Stimulated activated CD8-positive, alpha-beta memory T cell treated with anti-CD3 and anti-CD28 coated beads, Interleukin-15, amount 100 ng/mL, for 48 hours (primary cell): ENCODE measurements around the gene SLC25A21.
"Not testable (repeated sequence)": the region's sequence is repeated elsewhere in the genome, so short reads cannot be mapped to it uniquely, and the experiment has no call there.

Source experiments
- DNase-seq, 2 donors: peaks; one replicate each; pipeline ENCODE4 v3.0.0-alpha.2; 2020; ENCODE audit warnings: low read depth in 2 of 2

The SLC25A21 gene

DNA sequence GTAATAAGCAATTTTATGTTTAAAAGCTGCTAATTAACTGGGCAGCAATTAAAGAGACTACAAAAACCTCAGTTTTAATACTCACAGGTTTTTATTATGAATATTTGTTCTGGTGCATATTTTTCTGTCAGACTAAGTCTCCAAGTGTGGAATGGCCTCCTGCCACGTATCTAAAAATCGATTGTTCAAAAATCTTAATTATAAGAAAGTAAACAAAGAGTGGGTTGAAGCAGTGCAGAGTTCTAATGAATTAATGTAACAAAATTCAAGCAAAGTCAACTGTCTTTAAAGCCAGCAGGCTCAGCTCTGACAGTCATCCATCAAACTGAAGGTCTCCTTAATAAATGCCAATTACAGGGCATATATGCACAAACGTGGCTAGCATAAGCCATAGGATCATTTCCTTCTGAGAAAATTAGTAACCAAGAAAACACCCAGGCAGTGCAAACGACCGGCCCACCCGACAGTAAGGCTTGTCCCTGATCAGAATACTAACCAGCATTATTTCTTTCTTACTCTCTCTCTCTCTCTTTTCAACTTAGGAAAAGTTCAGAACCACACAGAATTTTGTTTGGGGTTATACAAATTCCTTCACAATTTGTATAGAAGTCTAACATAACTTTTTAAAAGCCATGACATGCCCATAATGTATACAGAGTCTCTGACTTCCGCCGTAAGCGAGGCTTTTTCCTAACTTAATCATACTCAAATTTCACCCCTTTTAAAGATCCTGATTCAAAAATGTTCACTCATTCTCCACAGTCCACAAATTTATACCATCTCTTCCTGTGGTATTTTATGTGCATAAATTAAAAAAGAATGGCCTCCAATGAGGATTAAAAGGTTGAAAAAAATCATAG lies 83.8 kb downstream of the SLC25A21 start:
- no peak for DNase-seq

DNA sequence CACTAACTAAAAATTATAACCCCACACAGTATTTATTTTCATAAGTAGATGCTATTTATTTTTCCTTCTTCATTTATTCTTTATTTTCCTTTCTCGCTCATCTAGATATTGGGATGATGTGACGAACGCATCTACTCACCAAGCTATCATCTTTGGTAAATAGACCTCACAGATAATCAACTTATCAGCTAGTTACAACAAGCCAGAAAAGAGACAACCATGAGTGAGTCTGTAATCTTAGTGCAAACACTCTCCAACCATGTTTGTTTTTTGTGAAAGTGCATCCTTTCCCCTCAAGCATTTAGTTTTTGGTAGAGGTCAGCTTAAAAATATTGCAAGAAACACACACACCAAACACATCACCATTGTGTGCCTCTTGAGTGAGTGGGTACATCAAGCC lies 84.9 kb downstream of the SLC25A21 start:
- no peak for DNase-seq

DNA sequence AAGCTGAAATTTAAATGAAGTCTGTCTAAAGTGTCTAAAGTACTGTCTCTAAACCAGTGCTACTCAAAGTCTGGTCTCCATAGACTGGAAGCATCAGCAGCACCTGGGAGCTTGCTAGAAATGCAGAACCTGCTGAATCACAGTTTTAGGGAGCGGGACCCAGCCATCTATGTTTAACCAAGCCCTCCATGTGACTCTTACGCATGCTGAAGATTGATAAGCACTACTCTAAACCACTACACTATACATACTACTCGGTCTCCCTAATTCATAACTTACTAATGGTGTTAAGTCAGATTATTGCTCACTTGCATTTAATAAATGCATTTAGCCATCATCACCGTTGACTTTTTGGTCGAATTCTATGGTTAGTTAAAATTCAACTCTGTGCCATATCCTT lies 88.8 kb downstream of the SLC25A21 start:
- no peak for DNase-seq

DNA sequence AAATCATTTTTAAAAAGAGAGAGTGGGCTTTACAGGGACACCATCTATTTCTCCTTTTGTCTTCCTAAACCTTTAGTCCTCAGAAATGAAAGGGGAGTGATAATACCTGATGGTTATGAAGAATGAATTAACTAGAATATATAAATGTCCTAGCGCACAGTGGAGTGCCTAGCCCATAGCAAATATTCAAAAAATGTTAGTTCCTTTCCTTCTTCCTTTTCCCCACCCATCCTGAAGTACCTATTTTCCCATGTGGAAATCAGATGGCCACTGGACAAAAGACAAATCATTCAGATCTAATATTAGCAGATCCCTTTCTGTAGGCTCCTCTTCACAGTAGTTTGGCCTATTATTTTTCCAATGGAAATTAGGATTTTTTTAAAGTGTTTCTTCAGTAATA lies 90.0 kb downstream of the SLC25A21 start:
- DNase-seq = no peak

DNA sequence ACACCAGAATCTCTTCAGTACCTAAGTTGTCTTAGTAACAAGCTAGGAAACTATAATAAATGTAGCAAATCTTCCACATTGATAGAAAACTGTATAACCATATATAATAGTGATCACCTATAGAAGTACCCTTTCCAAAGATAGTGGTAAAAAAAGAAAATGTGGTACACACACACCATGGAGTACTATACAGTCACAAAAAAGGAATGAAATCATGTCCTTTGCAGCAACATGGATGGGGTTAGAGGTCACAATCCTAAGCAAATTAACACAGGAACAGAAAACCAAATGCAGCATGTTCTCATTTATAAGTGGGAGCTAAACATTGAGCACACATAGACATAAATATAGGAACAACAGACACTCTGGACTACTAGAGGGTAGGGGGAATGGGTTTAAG lies 90.5 kb downstream of the SLC25A21 start:
- DNase-seq = no peak

DNA sequence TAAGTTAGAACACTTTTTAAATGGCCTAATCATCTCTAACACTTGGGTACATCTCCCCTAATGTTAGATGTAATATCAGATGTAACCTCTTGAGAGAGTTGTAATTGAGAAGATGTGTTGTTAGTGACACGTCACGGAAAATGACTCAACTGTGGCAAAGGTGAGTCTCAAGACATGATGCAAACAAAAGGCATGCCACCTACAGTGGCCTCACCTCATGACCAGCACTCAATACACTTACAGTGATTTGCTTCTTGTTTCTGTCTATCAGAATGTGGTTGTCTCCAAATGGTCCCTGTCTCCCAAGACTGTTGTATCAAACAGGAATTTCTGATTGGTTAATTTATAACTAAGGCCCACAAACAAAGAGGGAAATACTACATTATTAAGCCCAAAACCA lies 91.2 kb downstream of the SLC25A21 start:
- no peak for DNase-seq

DNA sequence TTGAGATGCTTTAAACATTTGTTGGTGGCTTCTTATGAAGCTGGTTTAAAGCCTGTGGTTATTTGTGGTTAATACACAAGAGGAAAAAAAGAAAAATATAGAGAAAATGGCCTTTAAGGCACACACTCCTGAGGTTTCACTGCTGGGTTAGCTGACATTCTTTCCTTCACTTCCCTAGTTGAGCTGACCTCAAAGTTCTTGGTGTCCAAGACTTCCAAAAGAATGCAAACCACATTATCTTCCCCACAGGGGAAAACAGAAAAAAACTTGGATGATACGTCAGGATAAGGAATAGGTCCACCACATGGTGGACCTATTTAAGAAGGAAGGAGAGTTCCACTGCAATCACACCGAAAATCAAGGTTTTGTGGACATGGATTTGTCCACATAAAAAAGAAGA lies 94.3 kb downstream of the SLC25A21 start:
- DNase-seq = no peak

DNA sequence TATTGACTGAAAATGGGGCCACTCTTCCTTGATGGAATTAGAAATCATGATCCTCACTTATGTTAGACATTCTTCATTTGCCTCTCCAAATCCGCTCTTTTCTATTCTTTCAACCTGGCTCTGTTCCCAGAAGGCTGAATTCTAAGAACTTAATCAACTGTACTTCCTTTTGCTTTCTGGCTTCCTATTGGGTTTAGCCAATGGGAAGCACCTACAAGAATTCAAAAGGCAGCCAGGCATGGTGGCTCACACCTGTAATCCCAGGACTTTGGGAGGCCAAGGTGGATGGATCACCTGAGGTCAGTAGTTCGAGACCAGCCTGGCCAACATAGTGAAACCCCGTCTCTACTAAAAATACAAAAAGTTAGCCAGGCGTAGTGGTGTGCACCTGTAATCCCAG lies 98.1 kb downstream of the SLC25A21 start:
- DNase-seq = not testable (repeated sequence)

DNA sequence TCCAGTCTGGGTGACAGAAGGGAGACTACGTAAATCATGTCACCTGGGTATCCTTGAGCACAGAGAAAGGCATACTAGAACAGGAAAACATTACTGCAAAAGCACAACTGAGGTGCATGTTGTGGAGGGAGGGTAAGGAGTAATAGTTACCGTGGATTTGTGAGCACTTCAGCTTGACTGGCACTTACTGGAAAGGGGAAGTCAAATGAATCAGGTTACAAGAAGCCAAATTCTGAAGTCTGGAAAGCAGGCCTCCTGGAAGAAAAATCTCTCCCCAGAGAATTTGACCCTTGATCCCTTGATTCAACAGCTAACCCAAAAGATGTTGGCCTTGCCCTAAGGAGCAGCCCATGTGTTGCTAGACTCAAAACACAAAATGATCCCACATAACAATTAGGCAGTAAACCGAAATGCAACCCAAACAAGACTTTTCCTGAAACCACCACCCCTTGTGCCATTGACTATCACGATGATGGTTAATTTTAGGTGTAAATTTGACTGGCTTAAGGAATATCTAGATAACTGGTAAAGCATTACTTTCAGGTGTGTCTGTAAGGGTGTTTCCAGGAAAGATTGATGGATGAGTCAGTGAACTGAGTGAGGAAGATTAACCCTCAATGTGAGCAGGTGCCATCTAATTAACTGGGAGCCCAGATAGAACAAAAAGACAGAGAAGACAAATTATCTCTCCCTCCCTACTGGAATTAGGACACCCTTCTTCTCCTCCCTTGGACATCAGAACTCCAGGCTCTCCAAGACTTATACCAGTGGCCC lies 108.8 kb downstream of the SLC25A21 start:
- no peak for DNase-seq

DNA sequence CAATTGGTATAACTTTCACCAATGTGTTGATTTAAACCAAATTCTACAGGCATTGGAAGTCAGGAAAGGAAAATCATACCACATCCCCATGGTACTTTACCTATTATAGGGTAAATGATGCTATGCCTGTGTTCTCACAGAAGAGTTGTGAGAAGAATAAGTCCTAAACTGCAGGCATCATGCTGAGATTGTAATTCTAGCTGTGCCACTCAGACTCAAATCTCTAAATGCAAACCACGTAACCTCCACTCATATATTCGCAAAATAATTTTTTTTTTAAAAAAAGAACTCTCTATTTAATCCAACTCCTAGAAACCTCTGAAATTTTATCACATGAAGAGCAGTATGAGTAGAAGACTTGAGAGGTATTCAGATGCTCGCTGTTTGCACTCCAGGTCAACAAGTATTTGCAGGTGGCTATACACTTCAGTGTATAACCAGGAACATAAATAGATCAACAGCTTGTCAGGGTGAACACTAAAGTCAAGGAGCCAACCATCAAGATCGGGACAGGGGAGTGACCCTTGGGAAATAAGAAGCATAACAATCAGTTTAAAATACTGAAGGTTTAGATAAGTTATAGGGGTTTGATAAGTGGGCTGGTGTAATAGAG lies 110.1 kb downstream of the SLC25A21 start:
- no peak for DNase-seq

DNA sequence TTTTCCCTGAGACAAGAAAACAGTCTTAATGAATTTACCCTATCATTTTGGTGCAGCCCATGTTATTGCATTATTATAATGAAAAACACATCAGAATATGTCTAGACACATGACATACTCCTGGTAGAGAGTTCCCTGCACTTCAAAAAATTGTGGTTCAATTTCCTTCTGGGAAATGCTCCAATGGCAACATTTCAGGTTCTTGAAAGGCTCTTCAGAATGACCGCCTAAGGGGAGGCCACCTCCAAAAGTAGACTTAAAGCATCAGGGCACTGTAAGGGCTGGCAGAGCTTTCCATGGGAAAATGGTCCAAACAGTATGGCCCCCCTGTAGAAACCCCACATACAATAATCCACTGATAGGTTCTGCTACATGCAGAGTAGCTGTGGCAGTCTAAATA lies 110.7 kb downstream of the SLC25A21 start:
- DNase-seq = no peak

DNA sequence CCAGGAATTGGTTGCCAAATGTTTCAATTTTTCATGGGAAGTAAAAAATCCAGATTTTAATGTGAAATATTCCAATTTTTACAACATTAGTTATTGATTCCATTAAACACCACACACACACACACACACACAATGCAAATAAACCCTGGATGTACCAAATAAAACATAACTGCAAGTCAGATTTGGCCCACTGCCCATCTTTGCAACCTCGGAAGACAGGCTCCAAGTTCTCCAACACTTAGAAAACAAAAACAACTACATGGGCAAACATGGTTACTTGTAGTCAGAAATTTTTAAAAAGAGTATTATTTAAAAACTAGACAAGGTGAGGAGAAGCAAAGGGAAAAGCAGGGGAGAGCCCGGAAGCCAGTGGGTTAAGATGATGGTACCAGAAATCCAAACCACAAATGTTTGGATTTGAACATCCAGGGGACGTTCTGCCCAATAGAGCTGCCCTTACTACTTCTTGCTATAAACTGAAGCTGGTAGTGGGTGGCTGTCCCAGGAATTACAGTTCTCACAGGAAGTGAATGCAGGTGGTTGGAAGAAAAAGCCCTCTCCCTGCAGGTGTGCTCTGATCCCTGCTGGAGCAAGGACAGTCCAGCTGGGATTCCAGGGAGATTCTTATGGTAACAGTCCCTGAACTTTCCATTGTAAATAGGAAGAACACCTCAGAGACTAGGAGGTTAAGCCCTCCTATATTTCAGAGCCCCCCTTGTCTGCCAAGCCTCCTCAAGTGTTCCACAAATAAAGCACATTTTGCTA lies 111.7 kb downstream of the SLC25A21 start:
- no peak for DNase-seq

DNA sequence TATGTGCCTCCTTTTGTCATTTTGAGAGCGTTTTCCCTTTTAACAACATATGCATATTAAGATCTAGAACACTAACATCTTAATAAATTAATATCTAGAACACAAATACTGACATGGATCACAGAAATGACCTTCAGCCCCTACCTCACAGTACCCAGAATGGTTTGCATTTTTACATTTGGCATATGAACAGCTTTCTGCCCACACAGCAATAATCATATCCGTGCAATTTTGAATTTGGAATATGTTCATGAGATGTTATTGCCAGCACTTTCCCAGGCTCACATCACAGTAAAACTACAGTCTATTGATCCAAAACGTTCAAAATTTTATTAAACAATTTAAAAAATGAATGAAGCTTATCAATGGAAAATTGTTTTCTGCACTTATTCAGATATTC lies 114.6 kb downstream of the SLC25A21 start:
- no peak for DNase-seq

DNA sequence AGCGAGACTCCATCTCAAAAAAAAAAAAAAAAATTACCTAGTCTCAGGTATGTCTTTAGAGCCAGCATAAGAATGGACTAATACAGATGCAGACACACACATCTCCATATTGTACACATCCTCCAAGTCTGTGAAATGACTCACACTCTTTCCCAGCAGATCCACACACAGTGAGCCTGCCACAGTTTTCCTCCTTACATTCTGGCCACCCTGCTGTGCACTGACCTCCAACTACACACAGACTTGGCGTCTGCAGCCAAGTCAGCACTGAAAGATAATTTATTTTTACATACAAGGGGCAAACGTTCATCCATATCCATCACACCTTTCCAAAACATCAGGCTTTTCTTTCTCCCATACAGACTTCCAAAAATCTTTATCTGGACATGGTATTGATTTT lies 115.9 kb downstream of the SLC25A21 start:
- DNase-seq = no peak

DNA sequence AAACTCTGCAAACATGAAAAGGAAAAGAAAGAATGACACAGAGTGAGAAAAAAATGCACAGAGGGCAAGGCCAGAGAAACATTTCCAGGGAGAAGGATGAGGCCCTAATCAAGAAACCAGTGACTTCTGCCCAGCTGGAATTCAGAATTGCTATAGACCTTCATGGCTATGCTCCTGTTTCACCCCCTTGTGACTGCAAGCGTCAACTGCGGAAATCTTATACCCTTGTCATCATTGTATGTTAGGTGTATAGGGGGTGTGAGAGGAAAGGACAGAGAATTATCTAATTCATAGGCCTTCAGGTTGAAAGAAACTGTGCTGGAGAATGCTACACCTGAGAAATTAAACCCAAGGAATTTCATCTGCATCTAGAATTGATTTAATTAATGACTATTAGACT lies 117.5 kb downstream of the SLC25A21 start:
- DNase-seq = no peak

DNA sequence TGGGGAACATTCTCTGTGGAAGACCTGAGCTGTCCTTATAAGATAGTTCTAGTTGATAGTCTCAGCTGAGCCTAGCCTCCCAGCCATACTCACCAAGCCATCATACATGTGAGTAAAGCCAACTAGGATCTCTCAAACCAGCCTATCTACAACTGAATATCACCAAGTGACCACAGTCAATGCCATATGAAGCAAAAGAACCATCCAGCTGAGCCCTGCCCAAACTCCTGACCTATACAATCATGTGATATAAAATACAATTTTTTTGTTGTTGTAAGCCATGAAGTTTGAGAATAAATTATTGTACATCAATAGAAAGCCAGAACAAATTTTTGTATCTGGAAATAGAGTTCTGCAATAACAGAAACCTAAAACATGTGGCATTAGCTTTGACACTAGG lies 118.3 kb downstream of the SLC25A21 start:
- no peak for DNase-seq

DNA sequence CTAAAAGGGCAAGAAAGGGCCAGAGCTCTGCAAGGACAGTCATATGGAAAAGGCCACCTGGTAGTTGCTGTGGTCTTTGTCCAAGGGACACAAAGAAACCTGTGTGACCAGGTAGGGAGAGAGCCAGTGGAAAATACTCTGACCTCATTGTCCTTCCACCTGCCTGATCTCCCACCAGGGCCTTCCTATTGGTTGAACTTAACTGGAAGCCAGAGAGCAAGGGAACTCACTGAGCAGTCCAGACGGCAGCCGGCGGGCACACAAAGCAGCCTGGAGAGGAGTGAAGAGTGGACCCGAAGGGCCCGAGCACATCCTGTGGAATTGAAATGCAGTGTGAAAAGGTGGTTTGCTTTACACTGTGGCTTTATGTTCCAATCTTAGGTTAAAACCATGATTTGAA lies 120.7 kb downstream of the SLC25A21 start:
- DNase-seq = no peak

DNA sequence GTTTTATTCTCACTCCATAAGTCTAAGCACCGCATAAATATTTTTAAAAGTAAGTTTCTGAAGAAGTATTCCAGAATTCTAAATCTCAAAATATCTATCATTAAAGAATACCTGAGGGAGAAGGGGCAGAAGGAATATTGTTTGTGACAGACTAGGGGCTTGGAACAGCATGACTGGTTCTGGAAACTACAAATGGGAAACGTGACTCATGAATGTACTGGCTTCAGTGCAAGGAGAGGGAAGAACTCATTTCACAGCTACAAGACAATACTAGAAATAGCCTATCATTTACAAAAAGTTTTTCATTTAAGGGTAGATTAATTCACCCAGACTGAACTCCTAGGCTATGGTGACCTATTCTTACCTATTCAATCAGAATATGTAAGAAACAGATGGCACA lies 121.3 kb downstream of the SLC25A21 start:
- DNase-seq = no peak

DNA sequence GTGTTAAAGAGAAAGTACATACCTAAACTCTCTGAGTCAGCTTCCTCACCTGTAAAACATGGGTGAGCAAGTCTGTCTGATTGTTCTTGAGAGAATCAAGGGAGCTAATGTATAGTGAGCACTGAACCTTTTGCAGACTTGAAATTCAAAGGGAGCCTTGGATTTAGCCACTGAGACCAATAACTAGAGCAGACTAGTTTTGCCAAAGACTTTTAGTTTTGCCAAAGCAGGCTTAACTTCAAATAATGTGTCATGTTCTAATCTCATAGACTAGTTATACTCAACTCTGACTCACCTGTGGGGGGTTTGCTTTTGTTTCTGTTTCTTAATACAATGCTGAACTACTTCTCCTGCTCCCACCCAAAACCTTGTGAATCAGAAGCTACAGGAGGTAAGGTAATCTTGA lies 123.7 kb downstream of the SLC25A21 start:
- DNase-seq = no peak

DNA sequence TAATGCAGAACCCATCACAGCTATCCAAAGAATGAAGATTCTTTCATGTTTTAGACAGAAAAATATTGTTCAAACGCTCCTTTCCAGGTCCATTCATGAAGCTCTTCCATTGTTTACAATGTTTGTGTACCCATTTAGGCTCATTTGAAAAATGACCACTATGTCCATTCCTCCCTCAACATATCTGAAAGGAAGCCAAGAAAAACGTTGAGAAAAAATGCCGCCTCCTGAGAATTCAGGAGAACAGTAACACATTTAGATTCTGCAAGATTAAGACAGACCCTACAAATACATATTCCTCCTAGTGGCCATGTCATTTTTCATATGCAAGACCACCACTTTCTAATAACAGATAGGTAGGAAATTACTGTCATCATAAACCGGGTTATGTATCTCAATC lies 124.4 kb downstream of the SLC25A21 start:
- DNase-seq = no peak

DNA sequence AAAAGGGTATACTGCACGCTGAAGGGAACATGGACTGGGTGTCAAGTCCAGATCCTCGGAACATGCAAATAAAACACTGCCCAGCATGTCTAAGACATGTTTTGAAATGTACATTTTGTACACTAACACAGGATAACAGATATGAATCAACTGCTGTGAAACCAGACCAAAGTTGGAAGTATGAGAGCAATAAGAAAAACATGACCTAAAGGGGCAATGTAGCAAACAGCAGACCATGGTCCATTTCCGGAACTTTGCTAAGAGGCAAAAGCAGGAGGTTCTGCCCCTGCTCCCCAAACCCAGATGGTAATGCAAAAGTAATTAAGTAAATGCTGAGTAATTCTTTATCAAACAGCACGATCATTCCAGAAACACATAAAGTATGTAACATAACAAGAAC lies 125.2 kb downstream of the SLC25A21 start:
- DNase-seq = no peak

DNA sequence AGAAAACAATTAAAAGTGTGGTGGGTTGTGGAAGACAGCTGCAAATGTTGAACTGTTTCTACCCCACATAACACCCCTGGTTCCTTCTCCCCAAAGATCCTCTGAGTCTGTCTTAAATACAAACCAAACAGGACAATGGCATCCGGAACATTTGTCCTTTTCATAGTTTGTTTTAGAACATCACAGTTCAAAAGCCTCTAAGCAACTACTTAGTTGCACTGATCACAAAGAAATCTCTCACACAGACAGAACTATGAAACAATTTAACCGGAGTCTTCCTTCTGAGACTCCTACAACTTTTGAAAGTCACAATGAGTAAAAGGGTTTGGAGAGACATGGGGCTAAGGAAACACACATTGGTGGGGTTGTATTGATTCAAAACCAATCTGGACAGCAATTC lies 125.6 kb downstream of the SLC25A21 start:
- no peak for DNase-seq
